Left lung (tissue), 10 donors: Measurements from ENCODE around the gene TYSND1. TPM values are rescaled to one million over a fixed set of nuclear protein-coding genes. Genes with fewer than 3 reads are reported as not detected.
"Not testable (repeated sequence)": the region's sequence is repeated elsewhere in the genome, so short reads cannot be mapped to it uniquely, and the experiment has no call there.

Experiments used
- ATAC-seq: fragments of 200-7000 bp; cut with Tn5 transposase; one replicate; pipeline ENCODE4 v1.9.1; 2020; ENCODE audit warnings: moderate library complexity
- DNase-seq, 4 donors: peaks; one replicate each; pipeline ENCODE4 v3.0.0-alpha.2; 2013 to 2020
- H3K27ac ChIP-seq, 2 donors: fragments of 200-600 bp; sonication (generic) in 1 of 2; one replicate each; pipeline versions ENCODE4 v1.5.0 to v1.8.0; 2020 to 2021
- H3K27me3 ChIP-seq, 2 donors: fragments of 200-600 bp; sonication (generic) in 1 of 2; one replicate each; pipeline versions ENCODE4 v1.5.0 to v1.8.0; 2020 to 2021
- H3K36me3 ChIP-seq, 2 donors: fragments of 200-600 bp; sonication (generic) in 1 of 2; one replicate each; pipeline versions ENCODE4 v1.5.0 to v1.8.0; 2020 to 2021
- H3K4me1 ChIP-seq, 2 donors: fragments of 200-600 bp; one replicate each; pipeline ENCODE4 v1.8.0; 2021
- H3K4me3 ChIP-seq, 2 donors: fragments of 200-600 bp; sonication (generic) in 1 of 2; one replicate each; pipeline versions ENCODE4 v1.5.0 to v1.8.0; 2020 to 2021; ENCODE audit warnings: mild to moderate bottlenecking in 1 of 2
- H3K9me3 ChIP-seq, 2 donors: fragments of 200-600 bp; sonication (generic) in 1 of 2; one replicate each; pipeline versions ENCODE4 v1.5.0 to v1.8.0; 2020 to 2021
- intact Hi-C, 2 donors: fragments of 100-400 bp; cut with DNase I; formaldehyde crosslinking; loops; one replicate each; pipeline versions ENCODE4 v1.11.2 to v1.14.2; 2022
- polyA plus RNA-seq, 6 donors: library from polyadenylated mRNA; unstranded; fragments of 120-200 nt; gene quantifications; one replicate each; pipeline ENCODE4 v1.2.1, GENCODE V29; 2013; ENCODE audit not compliant: insufficient read length in 6 of 6
- total RNA-seq, 2 donors: library from RNA; stranded (reverse); fragmentation: NEBNext Ultra II Directional; extraction: Animal tissue kit (Norgen Biotek cat#: 25700); gene quantifications; one replicate each; pipeline ENCODE4 v1.2.1, GENCODE V29; 2021
- TF ChIP-seq, protein P1 (sequence below), 2 donors: fragments of 200-600 bp; sonication (generic) in 1 of 2; IDR thresholded peaks; one replicate each; pipeline versions ENCODE4 v1.5.0 to v1.8.0; 2021; ENCODE audit warnings: antibody characterized with exemption in 2 of 2
- donor health status: DM: no; HTN: yes; CAD: no.
- donor health status: DM: no; HTN: no; CAD: no.

Gene TYSND1
- total and polyA plus RNA-seq, 8 donors: 10.2 to 14.5 (median 12.7) TPM

DNA sequence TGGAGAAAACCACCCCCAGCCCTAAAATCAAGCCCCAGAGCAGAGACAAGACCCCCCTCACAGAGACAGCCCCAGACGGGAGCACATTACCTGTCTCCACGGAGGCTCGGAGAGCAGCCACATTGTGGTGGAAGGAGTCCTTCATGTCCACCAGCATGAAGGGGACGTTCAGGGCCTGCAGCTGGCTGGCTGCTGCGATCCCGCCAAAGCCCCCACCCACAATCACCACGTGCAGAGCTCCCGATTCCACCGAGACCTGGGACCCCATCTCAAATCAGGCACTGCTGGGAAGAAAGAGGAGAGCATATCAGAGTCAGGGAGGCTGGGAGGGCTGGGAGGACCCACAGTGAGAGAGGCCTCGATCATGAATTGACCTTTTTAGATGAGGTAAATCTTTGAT is 22.7 kb downstream of the TYSND1 start:
- DNase-seq (no peak), ATAC-seq (no peak)
- Histone ChIP-seq H3K27me3 (no peaks in the 10 kb centered on the region), H3K4me1 (no peaks in the 10 kb centered on the region), H3K4me3 (no peak overlapping the region), H3K9me3 (no peaks in the 10 kb centered on the region), H3K36me3 (peaks cover 0 to 42% of the 10 kb centered on the region in 2 donors), H3K27ac (no peak overlapping the region)
- intact Hi-C loops: no loop called here
- TF ChIP-seq, protein P1, sequence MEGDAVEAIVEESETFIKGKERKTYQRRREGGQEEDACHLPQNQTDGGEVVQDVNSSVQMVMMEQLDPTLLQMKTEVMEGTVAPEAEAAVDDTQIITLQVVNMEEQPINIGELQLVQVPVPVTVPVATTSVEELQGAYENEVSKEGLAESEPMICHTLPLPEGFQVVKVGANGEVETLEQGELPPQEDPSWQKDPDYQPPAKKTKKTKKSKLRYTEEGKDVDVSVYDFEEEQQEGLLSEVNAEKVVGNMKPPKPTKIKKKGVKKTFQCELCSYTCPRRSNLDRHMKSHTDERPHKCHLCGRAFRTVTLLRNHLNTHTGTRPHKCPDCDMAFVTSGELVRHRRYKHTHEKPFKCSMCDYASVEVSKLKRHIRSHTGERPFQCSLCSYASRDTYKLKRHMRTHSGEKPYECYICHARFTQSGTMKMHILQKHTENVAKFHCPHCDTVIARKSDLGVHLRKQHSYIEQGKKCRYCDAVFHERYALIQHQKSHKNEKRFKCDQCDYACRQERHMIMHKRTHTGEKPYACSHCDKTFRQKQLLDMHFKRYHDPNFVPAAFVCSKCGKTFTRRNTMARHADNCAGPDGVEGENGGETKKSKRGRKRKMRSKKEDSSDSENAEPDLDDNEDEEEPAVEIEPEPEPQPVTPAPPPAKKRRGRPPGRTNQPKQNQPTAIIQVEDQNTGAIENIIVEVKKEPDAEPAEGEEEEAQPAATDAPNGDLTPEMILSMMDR (IDR thresholded peaks at IDR 0.05): no peak

DNA sequence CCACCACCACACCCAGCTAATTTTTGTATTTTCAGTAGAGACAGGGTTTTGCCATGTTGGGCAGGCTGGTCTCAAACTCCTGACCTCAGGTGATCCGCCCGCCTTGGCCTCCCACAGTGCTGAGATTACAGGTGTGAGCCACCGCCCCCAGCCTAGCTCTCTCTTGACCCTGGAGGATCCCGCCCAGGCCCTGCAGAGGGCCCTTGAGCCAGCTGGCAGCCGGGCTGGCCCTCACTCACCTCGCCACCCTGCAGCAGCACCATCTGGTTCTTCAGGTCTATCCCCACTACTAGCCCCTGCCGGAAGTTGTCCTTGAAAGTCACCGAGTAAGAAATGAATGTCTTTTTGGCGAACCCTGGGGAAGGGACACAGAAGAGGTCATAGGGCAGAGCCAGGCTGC is 23.3 kb downstream of the TYSND1 start:
- H3K9me3 ChIP-seq, H3K27ac ChIP-seq, DNase-seq, ATAC-seq, H3K4me1 ChIP-seq, H3K27me3 ChIP-seq, H3K4me3 ChIP-seq, intact Hi-C loops: not testable (repeated sequence)
- H3K36me3 ChIP-seq: peaks cover 0 to 42% of the 10 kb centered on the region in 2 donors

DNA sequence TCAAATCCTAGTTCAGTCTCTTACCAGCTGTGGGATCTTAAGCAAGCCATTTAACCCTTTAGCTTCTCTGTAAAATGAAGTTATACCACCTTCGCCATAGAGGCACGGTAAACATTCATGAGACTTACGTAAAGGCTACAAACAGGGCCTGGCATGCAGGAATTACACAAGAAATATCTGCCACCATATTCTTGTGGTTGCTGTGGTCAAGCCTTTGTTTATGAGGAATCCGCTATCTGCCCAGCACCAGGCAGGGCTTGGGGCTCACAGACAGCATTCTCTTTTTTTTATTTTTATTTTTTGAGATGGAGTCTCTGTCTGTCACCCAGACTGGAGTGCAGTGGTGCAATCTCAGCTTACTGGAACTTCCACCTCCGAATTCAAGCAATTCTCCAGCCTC is 23.8 kb downstream of the TYSND1 start:
- Histone ChIP-seq H3K9me3 (no peaks in the 10 kb centered on the region), H3K4me3 (no peak overlapping the region), H3K27ac (no peak overlapping the region), H3K36me3 (peaks cover 0 to 46% of the 10 kb centered on the region in 2 donors), H3K4me1 (no peaks in the 10 kb centered on the region), H3K27me3 (no peaks in the 10 kb centered on the region)
- ATAC-seq (no peak), DNase-seq (no peak)
- TF ChIP-seq, protein P1 (IDR thresholded peaks at IDR 0.05): no peak
- intact Hi-C loops: no loop called here

DNA sequence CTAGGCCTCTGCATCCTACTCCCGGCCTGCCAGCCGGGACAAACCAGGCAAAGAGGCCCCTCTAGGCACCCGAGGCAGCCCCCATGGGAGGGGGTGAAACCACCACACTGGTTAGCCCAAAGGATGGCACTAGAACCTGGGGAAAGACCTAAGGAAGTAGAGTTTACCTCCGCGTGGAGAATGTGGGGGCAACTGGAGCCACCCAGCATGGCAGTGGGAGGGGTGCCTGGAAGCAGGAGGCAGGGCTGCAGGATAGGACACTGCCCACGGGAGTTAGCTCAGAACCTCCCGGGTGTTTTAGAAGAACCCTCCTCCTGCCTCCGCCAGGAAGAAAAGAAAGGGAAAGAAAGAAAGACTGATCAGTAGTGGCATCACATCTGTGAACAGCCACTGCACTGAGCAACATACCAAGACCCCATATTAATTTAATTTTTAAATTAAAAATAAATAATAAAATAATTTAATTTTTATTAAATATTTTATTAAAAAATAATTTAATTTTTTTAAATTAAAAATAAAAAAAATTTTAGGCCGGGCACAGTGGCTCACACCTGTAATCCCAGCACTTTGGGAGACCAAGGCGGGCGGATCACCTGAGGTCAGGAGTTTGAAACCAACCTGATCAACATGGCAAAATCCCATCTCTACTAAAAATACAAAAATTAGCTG is 25.1 kb downstream of the TYSND1 start:
- H3K27ac ChIP-seq: no peak overlapping the region
- peaks cover 0 to 52% of the 10 kb centered on the region in 2 donors for H3K36me3 ChIP-seq

DNA sequence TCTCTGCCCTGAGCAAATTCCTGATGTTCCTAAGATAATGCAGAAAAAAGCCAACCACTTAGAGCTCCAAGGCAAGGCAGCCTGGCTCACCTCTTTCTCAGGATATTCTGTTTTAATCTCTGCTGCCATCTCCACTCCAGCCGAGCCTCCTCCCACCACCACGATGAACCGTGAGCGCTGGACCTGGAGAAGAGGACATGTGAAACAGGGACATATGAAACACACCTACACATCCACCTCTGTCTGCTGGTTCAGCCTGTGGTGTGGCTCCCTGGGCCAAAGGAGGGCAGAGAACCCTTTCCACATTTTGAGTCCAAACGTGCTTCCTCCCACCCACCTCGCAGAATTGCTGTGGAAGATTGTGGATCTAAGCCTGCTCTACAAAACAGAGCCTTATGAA is 26.1 kb downstream of the TYSND1 start:
- intact Hi-C loops: no loop called here

More for the DNA sequence above, 25.1 kb downstream of the TYSND1 start:
- DNase-seq (no peak), ATAC-seq (no peak)
- intact Hi-C loops: no loop called here
- no peak overlapping the region for H3K4me3 ChIP-seq
- TF ChIP-seq, protein P1 (IDR thresholded peaks at IDR 0.05): no peak
- H3K27me3 ChIP-seq: no peaks in the 10 kb centered on the region
- no peaks in the 10 kb centered on the region for H3K4me1 ChIP-seq
- no peaks in the 10 kb centered on the region for H3K9me3 ChIP-seq

More for the DNA sequence above, 26.1 kb downstream of the TYSND1 start:
- no peak for DNase-seq
- Histone ChIP-seq H3K4me1 (no peaks in the 10 kb centered on the region), H3K9me3 (no peaks in the 10 kb centered on the region), H3K36me3 (peaks cover 0 to 52% of the 10 kb centered on the region in 2 donors), H3K4me3 (no peak overlapping the region), H3K27me3 (no peaks in the 10 kb centered on the region), H3K27ac (no peak overlapping the region)
- no peak for ATAC-seq
- TF ChIP-seq, protein P1 (IDR thresholded peaks at IDR 0.05): no peak
